CD4-positive, alpha-beta T cell (primary cell): Measurements from ENCODE around the gene TMC2. TPM values are rescaled to one million over a fixed set of nuclear protein-coding genes. Genes with fewer than 3 reads are reported as not detected.

Source experiments
- ATAC-seq: fragments of 200-7000 bp; cut with Tn5 transposase; one replicate; pipeline ENCODE4 v1.10.0; 2022; ENCODE audit warnings: mild to moderate bottlenecking; ENCODE audit not compliant: poor library complexity
- CTCF ChIA-PET: fragments of 350-600 bp; sonication (Branson Sonifier 250); formaldehyde crosslinking; loops from one replicate; lab custom pipeline; 2021; ENCODE audit warnings: antibody characterized with exemption, inconsistent platforms; lab: Charles Lee
- POLR2A ChIA-PET: fragments of 350-600 bp; sonication (Branson Sonifier 250); formaldehyde crosslinking; loops from one replicate; lab custom pipeline; 2021; ENCODE audit warnings: antibody characterized with exemption, inconsistent platforms; lab: Charles Lee
- DNase-seq, 14 experiments: peaks; one replicate each; pipeline ENCODE4 v3.0.0-alpha.2; 2013 to 2020; ENCODE audit warnings: mixed read lengths in 2 of 14
- H3K27ac ChIP-seq, 2 donors: one replicate each; pipeline versions ENCODE4 v1.5.1 to v1.7.0; 2013; ENCODE audit warnings: low read length in 2 of 2, low read depth in 1 of 2, mild to moderate bottlenecking in 1 of 2
- H3K27me3 ChIP-seq, 2 experiments: 1 replicate in 1 of 2; 2 replicates in 1 of 2; pipeline versions ENCODE4 v1.6.1 to v1.7.0; 2013; ENCODE audit warnings: low read length in 2 of 2, control low read depth in 1 of 2, mild to moderate bottlenecking in 1 of 2, moderate library complexity in 1 of 2; ENCODE audit not compliant: insufficient read depth in 2 of 2, control insufficient read depth in 1 of 2
- H3K36me3 ChIP-seq: one replicate; pipeline ENCODE4 v1.6.1; 2013; ENCODE audit warnings: low read length, control low read depth; ENCODE audit not compliant: insufficient read depth
- H3K4me1 ChIP-seq: one replicate; pipeline ENCODE4 v1.6.1; 2013; ENCODE audit warnings: low read length, control low read depth; ENCODE audit not compliant: insufficient read depth
- H3K4me3 ChIP-seq: one replicate; pipeline ENCODE4 v1.5.1; 2013; ENCODE audit warnings: mild to moderate bottlenecking, low read length, moderate library complexity
- H3K9me3 ChIP-seq, 2 experiments: 1 replicate in 1 of 2; 2 replicates in 1 of 2; pipeline versions ENCODE4 v1.6.1 to v1.7.0; 2013; ENCODE audit warnings: low read length in 2 of 2, mild to moderate bottlenecking in 2 of 2, control low read depth in 1 of 2, moderate library complexity in 1 of 2; ENCODE audit not compliant: control insufficient read depth in 1 of 2, insufficient read depth in 1 of 2
- H3K27ac Mint-ChIP-seq: one replicate; pipeline ENCODE4 v1.8.0; 2020; ENCODE audit warnings: mixed read lengths
- H3K27me3 Mint-ChIP-seq: one replicate; pipeline ENCODE4 v1.8.0; 2021; ENCODE audit warnings: mixed read lengths
- H3K36me3 Mint-ChIP-seq: one replicate; pipeline ENCODE4 v1.8.0; 2021; ENCODE audit warnings: low read depth, mixed read lengths
- H3K4me1 Mint-ChIP-seq: one replicate; pipeline ENCODE4 v1.8.0; 2021; ENCODE audit warnings: low read depth, mixed read lengths
- H3K4me3 Mint-ChIP-seq: one replicate; pipeline ENCODE4 v1.8.0; 2020; ENCODE audit warnings: mild to moderate bottlenecking, mixed read lengths
- H3K9me3 Mint-ChIP-seq: one replicate; pipeline ENCODE4 v1.8.0; 2020; ENCODE audit warnings: mixed read lengths
- intact Hi-C, 2 experiments: fragments of 100-400 bp; cut with DNase I in 1 of 2; cut with micrococcal nuclease in 1 of 2; formaldehyde crosslinking; loops; one replicate each; pipeline versions ENCODE4 v1.15.1 to v1.9.0; 2023 to 2025; cut with DNase I, micrococcal nuclease
- total RNA-seq, 174 experiments: library from RNA in 2 of 174; stranded (reverse) in 2 of 174; gene quantifications; one replicate each; pipeline ENCODE4 v1.2.3 and lab custom pipeline; 2021 to 2026
- TF ChIP-seq, protein P1 (sequence below): fragments of 200-600 bp; IDR thresholded peaks from one replicate; pipeline ENCODE4 v1.8.0; 2022; ENCODE audit warnings: antibody characterized with exemption, mild to moderate bottlenecking

Gene TMC2
- total RNA-seq, 2 experiments from 2014 or later, result not detected

DNA sequence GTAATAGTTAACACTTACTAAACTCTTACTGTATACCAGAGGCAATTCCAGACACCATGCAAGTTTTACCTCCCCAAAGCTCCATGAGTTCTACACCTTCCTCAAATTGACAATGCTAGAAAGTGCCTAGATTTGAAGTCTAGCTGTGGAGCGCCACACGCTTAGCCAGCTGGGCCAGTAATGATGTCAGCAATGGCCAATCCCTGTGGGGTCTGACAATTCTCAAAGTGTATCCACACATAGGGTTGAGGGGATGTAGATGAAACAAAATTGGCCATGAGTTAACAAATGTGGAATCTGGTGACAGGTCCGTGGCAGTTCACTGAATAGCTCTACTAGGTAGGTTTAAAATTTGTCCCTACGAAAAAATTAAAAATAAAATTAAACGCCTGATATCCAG lies 28.9 kb upstream of the TMC2 start:
- H3K4me3 Mint-ChIP-seq, result peak overlapping the region; percentile 99
- TF ChIP-seq, protein P1, sequence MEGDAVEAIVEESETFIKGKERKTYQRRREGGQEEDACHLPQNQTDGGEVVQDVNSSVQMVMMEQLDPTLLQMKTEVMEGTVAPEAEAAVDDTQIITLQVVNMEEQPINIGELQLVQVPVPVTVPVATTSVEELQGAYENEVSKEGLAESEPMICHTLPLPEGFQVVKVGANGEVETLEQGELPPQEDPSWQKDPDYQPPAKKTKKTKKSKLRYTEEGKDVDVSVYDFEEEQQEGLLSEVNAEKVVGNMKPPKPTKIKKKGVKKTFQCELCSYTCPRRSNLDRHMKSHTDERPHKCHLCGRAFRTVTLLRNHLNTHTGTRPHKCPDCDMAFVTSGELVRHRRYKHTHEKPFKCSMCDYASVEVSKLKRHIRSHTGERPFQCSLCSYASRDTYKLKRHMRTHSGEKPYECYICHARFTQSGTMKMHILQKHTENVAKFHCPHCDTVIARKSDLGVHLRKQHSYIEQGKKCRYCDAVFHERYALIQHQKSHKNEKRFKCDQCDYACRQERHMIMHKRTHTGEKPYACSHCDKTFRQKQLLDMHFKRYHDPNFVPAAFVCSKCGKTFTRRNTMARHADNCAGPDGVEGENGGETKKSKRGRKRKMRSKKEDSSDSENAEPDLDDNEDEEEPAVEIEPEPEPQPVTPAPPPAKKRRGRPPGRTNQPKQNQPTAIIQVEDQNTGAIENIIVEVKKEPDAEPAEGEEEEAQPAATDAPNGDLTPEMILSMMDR, result no peak
- Histone ChIP-seq H3K27ac (no peak overlapping the region), H3K36me3 (no peaks in the 10 kb centered on the region), H3K27me3 (peaks cover 0 to 6% of the 10 kb centered on the region in 2 experiments), H3K4me3 (no peak overlapping the region), H3K4me1 (peaks cover 21% of the 10 kb centered on the region), H3K9me3 (no peaks in the 10 kb centered on the region)
- H3K36me3 Mint-ChIP-seq, result peaks cover 7% of the 10 kb centered on the region
- peaks cover 35% of the 10 kb centered on the region for H3K4me1 Mint-ChIP-seq
- POLR2A ChIA-PET, result interaction anchor here (1.7 to 3.6 kb wide), 3 partner anchors 14 to 38 kb away, joined by 4 to 38 read pairs (median 7); partner anchors contain the start of gene SNRPB
- peaks cover 15% of the 10 kb centered on the region for H3K27me3 Mint-ChIP-seq
- no peak for DNase-seq
- CTCF ChIA-PET, result interaction anchor here (2.8 to 3.3 kb wide), 2 partner anchors 14 to 17 kb away, joined by 23 to 26 read pairs; no protein-coding TSS in a partner anchor
- intact Hi-C loops, result no loop called here
- H3K27ac Mint-ChIP-seq, result peak overlapping the region; percentile 81
- no peaks in the 10 kb centered on the region for H3K9me3 Mint-ChIP-seq
- ATAC-seq, result no peak

DNA sequence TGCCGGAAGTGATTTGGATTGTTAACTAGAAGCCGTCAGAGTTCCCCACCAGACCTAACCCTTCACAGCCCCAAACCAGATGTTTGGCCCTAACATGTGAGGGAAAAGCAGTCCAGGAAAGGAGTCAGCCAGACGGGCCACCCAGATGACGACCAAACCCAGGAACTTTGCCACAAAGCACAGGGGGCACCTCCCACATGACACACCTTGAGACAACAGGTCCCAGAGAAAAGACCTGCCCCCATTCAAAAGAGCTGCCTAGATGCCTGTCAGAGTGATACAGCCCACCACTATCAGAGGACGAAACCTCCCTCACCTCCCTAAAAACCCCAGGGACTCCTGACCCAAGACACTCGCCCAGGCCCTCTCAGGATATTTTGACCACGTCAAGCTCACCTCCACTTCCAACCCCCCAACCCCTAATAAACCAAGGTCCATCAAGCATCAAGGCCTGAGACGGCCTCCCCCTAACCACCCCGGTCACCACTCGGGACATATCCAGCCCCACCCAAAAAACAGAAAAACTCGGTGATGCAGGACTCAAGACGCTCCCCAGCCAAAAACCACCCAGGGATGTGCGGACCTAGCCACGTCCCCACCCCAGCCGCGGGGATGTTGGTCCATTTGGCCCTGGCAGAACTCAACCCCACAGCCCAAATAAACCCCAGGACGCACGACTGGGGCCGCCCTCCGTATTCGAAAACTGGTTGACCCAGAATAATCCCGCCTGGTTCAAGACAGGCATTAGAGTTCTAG lies 28.3 kb upstream of the TMC2 start:
- peak overlapping the region; percentile 81 for H3K27ac Mint-ChIP-seq
- intact Hi-C loops, result loop anchor here (2.0 kb wide), 2 partner anchors 17 to 405 kb away; no protein-coding TSS in a partner anchor
- H3K9me3 Mint-ChIP-seq, result no peaks in the 10 kb centered on the region
- Histone ChIP-seq H3K27me3 (peaks cover 0 to 10% of the 10 kb centered on the region in 2 experiments), H3K9me3 (no peaks in the 10 kb centered on the region), H3K36me3 (no peaks in the 10 kb centered on the region), H3K4me1 (peaks cover 21% of the 10 kb centered on the region), H3K27ac (no peak overlapping the region), H3K4me3 (peak overlapping the region; percentile 90)
- peaks cover 17% of the 10 kb centered on the region for H3K27me3 Mint-ChIP-seq
- POLR2A ChIA-PET, result interaction anchor here (1.7 to 3.6 kb wide), 3 partner anchors 14 to 38 kb away, joined by 4 to 38 read pairs (median 7); partner anchors contain the start of gene SNRPB
- TF ChIP-seq, protein P1, result no peak
- no peak for DNase-seq
- H3K4me1 Mint-ChIP-seq, result peaks cover 31% of the 10 kb centered on the region
- peak overlapping the region; percentile 99 for H3K4me3 Mint-ChIP-seq
- CTCF ChIA-PET, result interaction anchor here (2.8 to 3.3 kb wide), 2 partner anchors 13 to 16 kb away, joined by 23 to 26 read pairs; no protein-coding TSS in a partner anchor
- H3K36me3 Mint-ChIP-seq, result peaks cover 7% of the 10 kb centered on the region
- ATAC-seq, result no peak

DNA sequence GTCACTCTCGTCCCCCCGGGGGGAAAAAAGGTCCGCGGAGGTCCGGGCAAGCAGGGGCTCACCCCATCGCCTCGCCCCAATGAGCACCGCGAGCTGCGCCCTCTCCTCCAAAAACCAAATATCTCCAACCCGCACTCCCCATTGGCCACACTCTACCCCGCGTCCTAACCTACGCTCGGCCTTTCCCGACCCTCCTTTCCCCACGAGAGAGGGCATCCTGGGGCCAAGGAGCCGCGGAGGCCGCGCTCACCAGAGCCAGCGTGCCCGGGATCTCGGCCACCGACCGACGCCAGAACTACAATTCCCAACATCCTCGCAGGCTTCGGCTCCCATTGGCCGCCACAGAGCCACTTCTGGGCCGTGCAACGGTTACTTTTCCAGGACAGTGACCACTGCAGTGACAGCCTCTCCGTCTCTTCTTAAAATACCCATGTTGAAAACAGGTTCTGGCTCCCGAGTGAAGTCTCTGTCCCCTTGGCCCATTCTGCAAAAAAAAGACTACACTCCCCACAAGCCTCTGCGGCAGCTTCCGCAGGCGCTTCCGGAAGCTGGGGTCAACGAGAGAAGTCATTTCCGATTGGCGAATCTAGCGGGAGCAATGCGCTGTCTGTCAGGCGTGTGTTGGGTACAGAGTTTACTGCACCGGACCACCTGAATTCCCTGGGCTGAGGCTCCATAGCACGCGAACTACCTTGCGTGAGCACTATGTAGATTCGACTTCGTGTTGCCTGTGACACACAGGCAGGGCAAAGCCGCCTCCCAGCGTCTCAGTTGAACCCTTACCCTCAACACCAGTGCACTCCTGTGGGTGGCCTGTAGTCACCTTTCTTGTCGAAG lies 27.5 kb upstream of the TMC2 start, which contains the start of gene ZNF343:
Gene ZNF343 (minus strand): TSS at position 285 of the 837 bp plus-strand sequence. CDS start 15,020 bp downstream, outside the sequence.
- Histone ChIP-seq H3K27me3 (peaks cover 0 to 13% of the 10 kb centered on the region in 2 experiments), H3K9me3 (no peaks in the 10 kb centered on the region), H3K4me3 (peak within 1 kb of the TSS; percentile 90), H3K36me3 (no peaks in the 10 kb centered on the region), H3K4me1 (peaks cover 21% of the 10 kb centered on the region), H3K27ac (peak within 1 kb of the TSS in 1 of 2 donors; percentile 72)
- peak; percentile 94 for ATAC-seq
- peak within 1 kb of the TSS; percentile 99 for H3K4me3 Mint-ChIP-seq
- peak within 1 kb of the TSS; percentile 81 for H3K27ac Mint-ChIP-seq
- TF ChIP-seq, protein P1, result no peak
- no peaks in the 10 kb centered on the region for H3K9me3 Mint-ChIP-seq
- H3K27me3 Mint-ChIP-seq, result peaks cover 25% of the 10 kb centered on the region
- ChIA-PET CTCF (interaction anchor here (2.8 to 3.3 kb wide), 2 partner anchors 13 to 15 kb away, joined by 23 to 26 read pairs; no protein-coding TSS in a partner anchor), POLR2A (interaction anchor here (0.6 to 3.6 kb wide), 7 partner anchors 13 to 155 kb away, joined by 3 to 38 read pairs (median 4); partner anchors contain the start of genes IDH3B, NOP56 and SNRPB)
- H3K4me1 Mint-ChIP-seq, result peaks cover 29% of the 10 kb centered on the region
- intact Hi-C loops, result loop anchor here (1.0 to 2.0 kb wide), 3 partner anchors 16 to 406 kb away; partner anchors contain the start of gene SNRPB (in 2 of the 2)
- peak; percentile 58 to 89 (median 71) for DNase-seq
- H3K36me3 Mint-ChIP-seq, result peaks cover 7% of the 10 kb centered on the region
